ENCODE measurements around the gene MOB3B. TPM values are rescaled to one million over a fixed set of nuclear protein-coding genes. Genes with fewer than 3 reads are reported as not detected.

MOB3B gene
- total and polyA plus RNA-seq, 10 of the 15 experiments (the other 5 are each of a cell fraction or from before 2014, with no cell fraction given) = 0.44 to 2.7 (median 0.91) TPM

DNA sequence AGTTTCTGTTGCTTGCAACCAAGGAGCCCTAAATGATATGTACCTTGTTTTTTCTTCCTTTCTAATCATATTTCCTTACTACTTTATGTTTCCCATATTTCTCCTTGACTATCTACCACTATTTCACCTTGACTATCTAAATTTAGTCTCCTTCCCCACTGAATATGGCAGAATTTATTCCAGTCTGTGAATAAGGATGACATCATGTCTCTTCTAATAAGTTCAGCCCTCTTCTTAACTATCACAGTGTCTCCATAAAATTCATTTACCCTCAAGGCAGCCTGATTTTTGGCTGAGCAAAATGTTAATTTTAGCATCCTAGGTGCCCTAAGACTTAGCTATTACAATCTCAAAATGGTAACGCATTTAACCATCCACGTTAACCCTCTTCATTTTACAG, 133.1 kb downstream of the MOB3B start:
- FAIRE-seq = no peak
- BruUV-seq (replicated peaks) = no TSS peak
- Histone ChIP-seq H3K27ac (ENCODE audit: control insufficient read depth, insufficient read depth) (no peak overlapping the region), H3K9me3 (replicated peaks; ENCODE audit: control insufficient read depth, insufficient read depth, low read length) (no peaks in the 10 kb centered on the region), H3K27me3 (replicated peaks in 1 of 2; ENCODE audit: control insufficient read depth in 2 of 2, insufficient read depth in 2 of 2, low read length in 1 of 2) (no peaks in the 10 kb centered on the region), H4K20me1 (ENCODE audit: control insufficient read depth, insufficient read depth) (no peaks in the 10 kb centered on the region), H2AFZ (ENCODE audit: control insufficient read depth, low read depth, low read length) (no peak overlapping the region), H3K79me2 (ENCODE audit: control insufficient read depth, insufficient read depth, low read length) (no peaks in the 10 kb centered on the region), H3K4me3 (no peak overlapping the region), H3K9ac (ENCODE audit: control insufficient read depth, insufficient read depth, low read length) (no peak overlapping the region), H3K36me3 (ENCODE audit: control insufficient read depth in 2 of 2, insufficient read depth in 2 of 2, low read length in 1 of 2) (no peaks in the 10 kb centered on the region), H3K4me1 (ENCODE audit: control insufficient read depth, insufficient read depth, low read length) (no peaks in the 10 kb centered on the region), H3K4me2 (ENCODE audit: control insufficient read depth, insufficient read depth) (no peak overlapping the region)
- CTCF ChIA-PET = interaction anchor here (1.3 kb wide), 1 partner anchor 10 kb away, joined by 4 read pairs; no protein-coding TSS in a partner anchor
- 97% methylated on average over 2 of the region's 2 CpGs for WGBS (ENCODE audit: insufficient coverage, insufficient replicate concordance, low lambda C conversion rate, missing lambda C conversion rate)
- intact Hi-C loops (cut with micrococcal nuclease; ENCODE audit: unreplicated experiment) (no loop called here), in situ Hi-C loops (cut with MboI) (no loop called here)
- SMC1A ChIA-PET (ENCODE audit: uncharacterized antibody, unreplicated experiment) = no interaction called here
- no peak for ATAC-seq
- POLR2A ChIA-PET = no interaction called here
- DNase-seq (ENCODE audit: low read depth, low spot score) = no peak
- RAD21 ChIA-PET (ENCODE audit: unreplicated experiment) = no interaction called here
- TF ChIP-seq ZNF24 (IDR thresholded peaks at IDR 0.05) = no peak
- no peak for TF ChIP-seq EZH2 (IDR thresholded peaks at IDR 0.05; ENCODE audit: borderline replicate concordance, control insufficient read depth, low read depth, low read length)
- TF ChIP-seq GABPA (IDR thresholded peaks at IDR 0.05; ENCODE audit: low read depth) = no peak
- TF ChIP-seq, protein P1, sequence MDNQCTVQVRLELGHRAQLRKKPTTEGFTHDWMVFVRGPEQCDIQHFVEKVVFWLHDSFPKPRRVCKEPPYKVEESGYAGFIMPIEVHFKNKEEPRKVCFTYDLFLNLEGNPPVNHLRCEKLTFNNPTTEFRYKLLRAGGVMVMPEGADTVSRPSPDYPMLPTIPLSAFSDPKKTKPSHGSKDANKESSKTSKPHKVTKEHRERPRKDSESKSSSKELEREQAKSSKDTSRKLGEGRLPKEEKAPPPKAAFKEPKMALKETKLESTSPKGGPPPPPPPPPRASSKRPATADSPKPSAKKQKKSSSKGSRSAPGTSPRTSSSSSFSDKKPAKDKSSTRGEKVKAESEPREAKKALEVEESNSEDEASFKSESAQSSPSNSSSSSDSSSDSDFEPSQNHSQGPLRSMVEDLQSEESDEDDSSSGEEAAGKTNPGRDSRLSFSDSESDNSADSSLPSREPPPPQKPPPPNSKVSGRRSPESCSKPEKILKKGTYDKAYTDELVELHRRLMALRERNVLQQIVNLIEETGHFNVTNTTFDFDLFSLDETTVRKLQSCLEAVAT (IDR thresholded peaks at IDR 0.05) = no peak
- TF ChIP-seq, protein P2, sequence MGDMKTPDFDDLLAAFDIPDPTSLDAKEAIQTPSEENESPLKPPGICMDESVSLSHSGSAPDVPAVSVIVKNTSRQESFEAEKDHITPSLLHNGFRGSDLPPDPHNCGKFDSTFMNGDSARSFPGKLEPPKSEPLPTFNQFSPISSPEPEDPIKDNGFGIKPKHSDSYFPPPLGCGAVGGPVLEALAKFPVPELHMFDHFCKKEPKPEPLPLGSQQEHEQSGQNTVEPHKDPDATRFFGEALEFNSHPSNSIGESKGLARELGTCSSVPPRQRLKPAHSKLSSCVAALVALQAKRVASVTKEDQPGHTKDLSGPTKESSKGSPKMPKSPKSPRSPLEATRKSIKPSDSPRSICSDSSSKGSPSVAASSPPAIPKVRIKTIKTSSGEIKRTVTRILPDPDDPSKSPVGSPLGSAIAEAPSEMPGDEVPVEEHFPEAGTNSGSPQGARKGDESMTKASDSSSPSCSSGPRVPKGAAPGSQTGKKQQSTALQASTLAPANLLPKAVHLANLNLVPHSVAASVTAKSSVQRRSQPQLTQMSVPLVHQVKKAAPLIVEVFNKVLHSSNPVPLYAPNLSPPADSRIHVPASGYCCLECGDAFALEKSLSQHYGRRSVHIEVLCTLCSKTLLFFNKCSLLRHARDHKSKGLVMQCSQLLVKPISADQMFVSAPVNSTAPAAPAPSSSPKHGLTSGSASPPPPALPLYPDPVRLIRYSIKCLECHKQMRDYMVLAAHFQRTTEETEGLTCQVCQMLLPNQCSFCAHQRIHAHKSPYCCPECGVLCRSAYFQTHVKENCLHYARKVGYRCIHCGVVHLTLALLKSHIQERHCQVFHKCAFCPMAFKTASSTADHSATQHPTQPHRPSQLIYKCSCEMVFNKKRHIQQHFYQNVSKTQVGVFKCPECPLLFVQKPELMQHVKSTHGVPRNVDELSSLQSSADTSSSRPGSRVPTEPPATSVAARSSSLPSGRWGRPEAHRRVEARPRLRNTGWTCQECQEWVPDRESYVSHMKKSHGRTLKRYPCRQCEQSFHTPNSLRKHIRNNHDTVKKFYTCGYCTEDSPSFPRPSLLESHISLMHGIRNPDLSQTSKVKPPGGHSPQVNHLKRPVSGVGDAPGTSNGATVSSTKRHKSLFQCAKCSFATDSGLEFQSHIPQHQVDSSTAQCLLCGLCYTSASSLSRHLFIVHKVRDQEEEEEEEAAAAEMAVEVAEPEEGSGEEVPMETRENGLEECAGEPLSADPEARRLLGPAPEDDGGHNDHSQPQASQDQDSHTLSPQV (IDR thresholded peaks at IDR 0.05) = no peak
- TF ChIP-seq STAT3 (IDR thresholded peaks at IDR 0.05; ENCODE audit: low read depth, low read length) = no peak
- no peak for TF ChIP-seq ZBED1 (IDR thresholded peaks at IDR 0.05; ENCODE audit: borderline replicate concordance)
- TF ChIP-seq, protein P3, sequence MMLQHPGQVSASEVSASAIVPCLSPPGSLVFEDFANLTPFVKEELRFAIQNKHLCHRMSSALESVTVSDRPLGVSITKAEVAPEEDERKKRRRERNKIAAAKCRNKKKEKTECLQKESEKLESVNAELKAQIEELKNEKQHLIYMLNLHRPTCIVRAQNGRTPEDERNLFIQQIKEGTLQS (IDR thresholded peaks at IDR 0.05; ENCODE audit: borderline replicate concordance, extremely low read depth, low read depth, low read length) = no peak
- TF ChIP-seq, protein P4, sequence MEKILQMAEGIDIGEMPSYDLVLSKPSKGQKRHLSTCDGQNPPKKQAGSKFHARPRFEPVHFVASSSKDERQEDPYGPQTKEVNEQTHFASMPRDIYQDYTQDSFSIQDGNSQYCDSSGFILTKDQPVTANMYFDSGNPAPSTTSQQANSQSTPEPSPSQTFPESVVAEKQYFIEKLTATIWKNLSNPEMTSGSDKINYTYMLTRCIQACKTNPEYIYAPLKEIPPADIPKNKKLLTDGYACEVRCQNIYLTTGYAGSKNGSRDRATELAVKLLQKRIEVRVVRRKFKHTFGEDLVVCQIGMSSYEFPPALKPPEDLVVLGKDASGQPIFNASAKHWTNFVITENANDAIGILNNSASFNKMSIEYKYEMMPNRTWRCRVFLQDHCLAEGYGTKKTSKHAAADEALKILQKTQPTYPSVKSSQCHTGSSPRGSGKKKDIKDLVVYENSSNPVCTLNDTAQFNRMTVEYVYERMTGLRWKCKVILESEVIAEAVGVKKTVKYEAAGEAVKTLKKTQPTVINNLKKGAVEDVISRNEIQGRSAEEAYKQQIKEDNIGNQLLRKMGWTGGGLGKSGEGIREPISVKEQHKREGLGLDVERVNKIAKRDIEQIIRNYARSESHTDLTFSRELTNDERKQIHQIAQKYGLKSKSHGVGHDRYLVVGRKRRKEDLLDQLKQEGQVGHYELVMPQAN (conservative IDR thresholded peaks at IDR 0.05) = no peak
- no peak for TF ChIP-seq JUND (IDR thresholded peaks at IDR 0.05; ENCODE audit: low read depth, low read length)
- TF ChIP-seq, protein P5, sequence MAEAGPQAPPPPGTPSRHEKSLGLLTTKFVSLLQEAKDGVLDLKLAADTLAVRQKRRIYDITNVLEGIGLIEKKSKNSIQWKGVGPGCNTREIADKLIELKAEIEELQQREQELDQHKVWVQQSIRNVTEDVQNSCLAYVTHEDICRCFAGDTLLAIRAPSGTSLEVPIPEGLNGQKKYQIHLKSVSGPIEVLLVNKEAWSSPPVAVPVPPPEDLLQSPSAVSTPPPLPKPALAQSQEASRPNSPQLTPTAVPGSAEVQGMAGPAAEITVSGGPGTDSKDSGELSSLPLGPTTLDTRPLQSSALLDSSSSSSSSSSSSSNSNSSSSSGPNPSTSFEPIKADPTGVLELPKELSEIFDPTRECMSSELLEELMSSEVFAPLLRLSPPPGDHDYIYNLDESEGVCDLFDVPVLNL (IDR thresholded peaks at IDR 0.05; ENCODE audit: low read depth, low read length) = no peak
- TF ChIP-seq ZNF217 (IDR thresholded peaks at IDR 0.05) = no peak
- TF ChIP-seq NFYB (IDR thresholded peaks at IDR 0.05; ENCODE audit: insufficient read depth, low read depth, low read length) = no peak

Measured in GM12878 (cell line).